ENCODE measurements around the gene C8G.

C8G gene

DNA sequence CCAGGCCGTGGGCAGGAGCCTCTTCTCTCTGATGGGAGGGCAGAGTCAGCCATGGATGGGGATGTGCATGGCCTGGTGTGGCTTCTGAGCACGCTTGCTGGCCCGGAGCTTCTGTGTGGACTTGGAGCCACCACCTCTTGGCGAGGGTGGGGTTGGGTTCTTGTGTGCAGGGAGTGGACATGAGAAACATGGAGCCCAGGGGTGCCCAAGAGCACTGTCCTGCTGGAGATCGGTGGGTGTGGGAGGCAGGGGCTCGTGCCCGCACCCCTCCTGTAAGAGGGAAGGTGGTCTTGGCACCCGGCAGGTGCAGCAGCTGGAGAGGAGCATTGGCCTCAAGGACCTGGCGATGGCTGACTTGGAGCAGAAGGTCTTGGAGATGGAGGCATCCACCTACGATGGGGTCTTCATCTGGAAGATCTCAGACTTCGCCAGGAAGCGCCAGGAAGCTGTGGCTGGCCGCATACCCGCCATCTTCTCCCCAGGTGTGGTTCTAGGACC, 24.3 kb upstream of the C8G start:
- DNase-seq (ENCODE audit: low read depth in 2 of 2), result no peak

GRCh38 chr9:136921307-136921706, 23.7 kb upstream of the C8G start:
- DNase-seq (ENCODE audit: low read depth in 2 of 2), result no peak

- DNase-seq (ENCODE audit: low read depth in 2 of 2), result no peak
Measured at GRCh38 chr9:136921718-136922117, 23.3 kb upstream of the C8G start.

DNA sequence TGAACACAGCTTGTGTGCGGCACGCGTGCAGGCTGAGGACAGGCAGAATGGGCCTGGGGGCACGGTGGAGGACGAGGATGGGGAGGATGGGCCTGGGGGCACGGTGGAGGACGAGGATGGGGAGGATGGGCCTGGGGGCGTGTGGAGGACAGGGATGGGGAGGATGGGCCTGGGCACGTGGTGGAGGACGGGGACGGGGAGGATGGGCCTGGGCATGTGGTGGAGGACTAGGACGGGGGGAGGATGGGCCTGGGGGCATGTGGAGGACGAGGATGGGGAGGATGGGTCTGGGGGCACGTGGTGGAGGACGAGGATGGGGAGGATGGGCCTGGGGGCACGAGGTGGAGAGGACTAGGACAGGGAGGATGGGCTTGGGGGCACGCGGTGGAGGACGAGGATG, 22.5 kb upstream of the C8G start:
- no peak for DNase-seq (ENCODE audit: low read depth in 2 of 2)

DNA sequence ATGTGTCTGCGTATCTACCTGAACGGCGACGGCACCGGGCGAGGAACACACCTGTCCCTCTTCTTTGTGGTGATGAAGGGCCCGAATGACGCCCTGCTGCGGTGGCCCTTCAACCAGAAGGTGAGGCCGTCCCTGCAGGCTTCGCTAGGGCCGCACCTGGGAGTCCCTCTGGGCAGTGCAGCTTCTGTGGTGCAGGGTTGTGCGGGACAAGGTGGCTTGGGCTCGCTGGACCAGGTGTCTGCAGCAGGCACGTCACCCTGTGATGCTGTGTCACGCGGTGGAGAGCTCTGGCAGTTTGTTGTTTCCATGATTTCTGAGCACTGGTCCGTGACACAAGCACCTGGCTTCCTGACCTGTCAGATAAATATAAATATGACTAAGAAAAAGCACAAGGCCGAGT, 21.2 kb upstream of the C8G start:
- no peak for DNase-seq (ENCODE audit: low read depth in 2 of 2)

DNA sequence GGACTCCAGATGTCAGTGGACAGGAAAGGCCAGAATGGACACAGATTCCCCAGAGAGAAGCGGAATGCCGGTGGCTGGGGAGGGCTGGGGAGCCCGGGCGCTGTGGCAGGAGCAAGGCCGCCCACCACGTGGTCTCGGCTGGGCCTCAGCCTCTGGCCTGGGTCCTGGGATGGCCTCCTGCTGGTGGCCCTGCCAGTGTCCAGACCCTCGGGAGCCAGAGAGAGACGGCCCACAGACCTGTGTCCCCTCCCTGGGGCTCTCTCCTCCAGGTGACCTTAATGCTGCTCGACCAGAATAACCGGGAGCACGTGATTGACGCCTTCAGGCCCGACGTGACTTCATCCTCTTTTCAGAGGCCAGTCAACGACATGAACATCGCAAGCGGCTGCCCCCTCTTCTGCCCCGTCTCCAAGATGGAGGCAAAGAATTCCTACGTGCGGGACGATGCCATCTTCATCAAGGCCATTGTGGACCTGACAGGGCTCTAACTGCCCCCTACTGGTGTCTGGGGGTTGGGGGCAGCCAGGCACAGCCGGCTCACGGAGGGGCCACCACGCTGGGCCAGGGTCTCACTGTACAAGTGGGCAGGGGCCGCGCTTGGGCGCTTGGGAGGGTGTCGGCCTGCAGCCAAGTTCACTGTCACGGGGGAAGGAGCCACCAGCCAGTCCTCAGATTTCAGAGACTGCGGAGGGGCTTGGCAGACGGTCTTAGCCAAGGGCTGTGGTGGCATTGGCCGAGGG, 19.5 kb upstream of the C8G start:
- no peak for DNase-seq (ENCODE audit: low read depth in 2 of 2)

DNA sequence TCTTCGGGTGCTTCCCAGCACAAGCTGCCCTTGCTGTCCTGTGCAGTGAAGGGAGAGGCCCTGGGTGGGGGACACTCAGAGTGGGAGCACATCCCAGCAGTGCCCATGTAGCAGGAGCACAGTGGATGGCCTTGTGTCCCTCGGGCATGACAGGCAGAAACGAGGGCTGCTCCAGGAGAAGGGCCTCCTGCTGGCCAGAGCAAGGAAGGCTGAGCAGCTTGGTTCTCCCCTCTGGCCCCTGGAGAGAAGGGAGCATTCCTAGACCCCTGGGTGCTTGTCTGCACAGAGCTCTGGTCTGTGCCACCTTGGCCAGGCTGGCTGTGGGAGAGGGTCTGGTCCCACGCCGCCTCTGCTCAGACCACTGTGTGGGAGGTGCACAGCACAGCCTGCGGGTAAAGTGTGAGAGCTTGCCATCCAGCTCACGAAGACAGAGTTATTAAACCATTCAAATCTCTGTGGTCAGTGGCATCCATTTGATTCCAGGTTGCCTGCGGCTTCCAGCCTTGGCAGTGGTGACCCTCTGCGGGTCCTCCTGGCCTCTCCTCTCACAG, 18.8 kb upstream of the C8G start:
- no peak for DNase-seq (ENCODE audit: low read depth in 2 of 2)

GRCh38 chr9:136926749-136927148, 18.3 kb upstream of the C8G start:
- no peak for DNase-seq (ENCODE audit: low read depth in 2 of 2)

DNA sequence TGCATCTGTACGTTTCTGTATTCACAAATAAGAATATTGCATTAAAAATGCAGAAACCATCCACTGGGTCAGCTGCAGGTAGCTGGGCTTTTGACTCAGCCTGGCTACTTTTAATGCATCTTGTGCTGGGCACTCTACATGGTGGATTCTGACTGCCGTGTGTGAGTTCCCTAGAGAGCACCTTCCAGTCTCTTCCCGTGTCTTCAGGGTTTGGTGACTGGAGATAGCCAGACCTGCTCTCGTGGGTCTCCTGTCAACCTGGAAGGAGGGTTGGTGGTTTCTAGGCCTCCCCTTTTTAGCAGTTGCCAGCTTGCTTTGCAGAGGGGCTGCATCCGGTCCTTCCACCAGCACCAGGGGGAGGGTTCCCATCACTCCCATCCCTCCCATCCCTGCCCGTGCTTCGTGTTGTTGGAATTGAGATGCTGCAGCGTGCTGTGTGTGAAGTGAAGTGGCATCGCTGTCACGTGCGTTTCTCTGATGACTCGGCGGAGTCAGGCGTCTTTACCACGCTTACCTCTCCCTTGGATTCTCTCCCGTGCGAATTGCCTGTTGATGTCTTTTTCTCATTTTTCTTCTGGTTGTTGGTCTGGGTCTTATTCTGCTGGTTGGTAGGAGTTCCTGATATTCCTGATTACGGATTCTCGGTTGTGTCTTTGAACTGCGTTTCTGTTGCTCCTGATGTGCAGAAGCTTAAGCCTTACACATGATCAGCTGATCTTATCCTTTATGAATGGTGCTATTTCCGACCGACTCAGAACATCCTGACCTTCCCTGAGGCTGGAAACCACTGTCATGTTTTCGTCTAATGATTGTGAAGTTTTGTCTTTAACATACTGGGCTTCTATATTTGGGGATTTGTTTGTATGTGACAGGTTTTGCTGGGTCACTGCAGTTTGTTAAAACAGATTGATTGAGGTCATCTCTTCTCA, 17.4 kb upstream of the C8G start:
- no peak for DNase-seq (ENCODE audit: low read depth in 2 of 2)

DNA sequence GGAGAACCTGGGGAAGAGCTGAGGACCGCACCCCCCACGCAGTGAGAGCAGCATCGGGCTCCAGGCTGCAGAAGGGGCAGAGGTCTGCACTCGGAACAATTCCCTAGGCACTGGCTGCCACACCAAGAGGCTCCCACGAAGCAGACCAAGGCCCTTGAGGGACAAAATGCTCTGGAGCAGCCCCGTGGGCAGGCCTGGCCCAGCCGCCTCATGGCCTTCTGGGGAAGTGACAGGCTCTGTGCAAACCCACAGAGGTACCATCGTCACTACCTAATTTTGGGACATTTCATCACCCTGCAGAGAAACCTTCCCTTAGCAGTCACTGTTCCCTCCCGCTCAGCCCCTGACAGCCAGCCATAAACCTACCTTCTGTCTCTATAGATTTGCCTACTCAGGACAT, 16.5 kb upstream of the C8G start:
- DNase-seq (ENCODE audit: low read depth in 2 of 2), result no peak

- DNase-seq (ENCODE audit: low read depth in 2 of 2), result no peak
Measured at GRCh38 chr9:136930014-136930413, 15.0 kb upstream of the C8G start.

GRCh38 chr9:136931611-136932130, 13.4 kb upstream of the C8G start:
- no peak for DNase-seq (ENCODE audit: low read depth in 2 of 2)

DNA sequence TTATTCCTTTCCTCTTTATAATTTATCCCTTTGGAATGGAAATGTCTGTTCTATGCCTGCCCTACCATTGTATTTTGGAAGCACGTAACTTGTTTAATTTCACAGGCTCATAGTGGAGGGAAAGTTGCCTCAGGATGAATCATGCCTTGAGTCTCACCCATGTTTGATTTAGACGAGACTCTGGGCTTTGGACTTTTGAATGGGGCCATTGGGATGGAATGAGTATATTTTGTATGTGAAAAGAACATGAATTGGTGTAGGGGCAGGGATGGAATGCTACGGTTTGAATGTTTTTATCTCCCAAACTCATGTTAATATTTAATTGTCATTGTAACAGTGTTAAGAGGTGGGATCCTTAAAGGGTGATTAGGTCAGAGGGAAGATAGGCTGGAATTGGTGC, 10.8 kb upstream of the C8G start:
- DNase-seq (ENCODE audit: low read depth in 2 of 2), result no peak

- no peak for DNase-seq (ENCODE audit: low read depth in 2 of 2)
Measured at GRCh38 chr9:136935651-136936050, 9.4 kb upstream of the C8G start.

DNA sequence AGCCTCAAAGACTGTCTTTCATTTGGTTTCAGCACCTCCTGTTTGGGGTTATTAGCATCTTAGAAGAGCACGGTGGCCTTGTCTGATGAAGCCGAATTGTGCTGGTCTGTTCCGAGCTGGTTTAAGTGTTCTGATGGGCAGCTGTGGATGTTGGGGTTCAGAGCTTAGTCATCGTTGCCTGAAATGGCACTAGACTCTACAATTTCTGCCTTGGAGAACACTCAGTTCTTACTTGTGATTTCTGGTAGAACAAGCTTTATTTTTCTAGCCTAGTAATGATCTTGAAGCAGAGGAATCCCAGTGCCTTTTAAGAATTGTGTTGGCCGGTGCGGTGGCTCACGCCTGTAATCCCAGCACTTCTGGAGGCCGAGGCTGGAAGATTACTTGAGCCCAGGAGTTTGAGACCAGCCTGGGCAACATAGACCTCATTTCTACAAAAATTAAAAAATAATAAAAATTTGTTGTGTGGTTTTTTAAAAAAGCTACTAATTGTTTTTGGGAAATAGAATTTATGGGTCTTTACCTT, 8.3 kb upstream of the C8G start:
- DNase-seq (ENCODE audit: low read depth in 2 of 2), result no peak

DNA sequence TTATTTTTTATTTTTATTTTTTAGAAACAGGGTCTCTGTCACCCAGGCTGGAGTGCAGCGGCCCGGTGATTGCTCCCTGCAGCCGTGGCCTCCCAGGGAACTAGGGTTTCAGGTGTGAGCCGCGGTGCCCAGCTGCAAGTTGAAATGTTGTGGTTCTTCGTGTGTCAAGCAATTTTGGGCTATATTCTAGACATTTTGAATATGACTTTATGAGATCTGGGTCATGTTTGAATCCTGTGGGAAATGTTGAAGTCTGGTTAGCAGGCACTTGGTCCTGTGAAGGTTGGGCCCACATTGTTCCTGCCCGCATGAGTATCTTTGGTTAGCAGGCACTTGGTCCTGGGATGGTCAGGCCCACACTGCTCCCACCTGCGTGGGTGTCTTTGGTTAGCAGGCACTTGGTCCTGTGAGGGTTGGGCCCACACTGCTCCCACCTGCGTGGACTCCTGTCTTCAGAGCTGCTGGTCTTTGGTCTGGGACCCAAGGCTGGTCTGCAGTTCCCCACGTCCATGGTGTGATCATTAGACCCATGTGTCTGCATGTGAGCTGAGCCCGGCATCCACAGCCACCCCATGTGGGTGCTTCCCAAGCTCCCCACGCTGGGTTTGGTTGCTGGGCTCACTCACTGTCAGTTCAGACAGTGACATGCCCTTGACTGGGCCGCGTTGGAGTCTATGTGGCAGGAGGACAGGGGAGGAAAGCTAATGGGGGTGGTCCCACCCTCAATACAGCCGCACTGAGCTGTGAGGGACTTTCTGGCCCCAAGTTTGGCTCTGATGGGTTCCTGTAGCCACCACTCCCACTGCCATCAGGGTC, 7.6 kb upstream of the C8G start:
- DNase-seq (ENCODE audit: low read depth in 2 of 2), result no peak

GRCh38 chr9:136939431-136939995, 5.5 kb upstream of the C8G start:
- no peak for DNase-seq (ENCODE audit: low read depth in 2 of 2)

- no peak for DNase-seq (ENCODE audit: low read depth in 2 of 2)
Measured at GRCh38 chr9:136939996-136940525, 5.0 kb upstream of the C8G start.

DNA sequence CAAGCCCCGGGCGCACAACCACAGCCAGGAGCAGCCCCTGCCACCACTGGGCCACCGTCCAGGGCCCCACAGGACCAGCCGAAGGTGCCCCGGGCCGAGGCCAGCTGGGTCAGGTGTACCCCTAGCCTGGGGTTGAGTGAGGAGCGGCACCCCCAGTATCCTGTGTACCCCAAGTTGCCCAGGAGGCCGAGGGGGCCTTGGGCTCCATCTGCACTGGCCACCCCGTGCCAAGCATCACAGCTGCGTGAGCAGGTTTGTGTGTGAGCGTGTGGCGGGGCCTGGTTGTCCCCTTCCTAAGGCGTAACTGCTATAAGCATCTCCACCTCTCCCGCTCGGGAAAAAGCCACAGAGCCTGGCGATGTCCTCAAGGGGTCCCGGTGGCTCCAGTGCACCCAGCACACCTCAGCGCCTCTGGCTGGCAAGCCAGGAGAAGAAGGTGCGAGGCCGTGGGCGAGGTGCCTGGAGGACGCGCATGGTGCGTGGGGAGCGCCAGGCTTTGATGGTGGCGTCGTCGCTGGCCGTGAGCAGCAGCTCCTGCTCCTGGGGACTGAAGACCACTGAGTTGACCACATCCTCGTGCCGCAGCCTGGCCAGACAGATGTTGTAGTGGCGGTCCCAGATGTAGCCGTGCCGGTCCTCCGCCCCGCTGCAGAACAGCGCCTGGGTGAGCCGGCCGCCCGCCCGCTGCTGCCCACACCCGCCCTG, 4.4 kb upstream of the C8G start:
- DNase-seq (ENCODE audit: low read depth in 2 of 2), result no peak
